ENCODE results near the gene ATF5.
"Not testable (repeated sequence)": the region's sequence is repeated elsewhere in the genome, so short reads cannot be mapped to it uniquely, and the experiment has no call there.

ATF5 gene

GRCh38 chr19:49938662-49939061 lies 9.7 kb downstream of the ATF5 start:
- Mint-ChIP-seq H3K4me3 (no peak overlapping the region), H3K4me1 (ENCODE audit: low read depth) (peaks cover 9% of the 10 kb centered on the region), H3K9me3 (no peaks in the 10 kb centered on the region), H3K27ac (no peak overlapping the region), H3K27me3 (peaks cover 13% of the 10 kb centered on the region), H3K36me3 (ENCODE audit: low read depth) (peaks cover 1% of the 10 kb centered on the region)
- no peak for DNase-seq

DNA sequence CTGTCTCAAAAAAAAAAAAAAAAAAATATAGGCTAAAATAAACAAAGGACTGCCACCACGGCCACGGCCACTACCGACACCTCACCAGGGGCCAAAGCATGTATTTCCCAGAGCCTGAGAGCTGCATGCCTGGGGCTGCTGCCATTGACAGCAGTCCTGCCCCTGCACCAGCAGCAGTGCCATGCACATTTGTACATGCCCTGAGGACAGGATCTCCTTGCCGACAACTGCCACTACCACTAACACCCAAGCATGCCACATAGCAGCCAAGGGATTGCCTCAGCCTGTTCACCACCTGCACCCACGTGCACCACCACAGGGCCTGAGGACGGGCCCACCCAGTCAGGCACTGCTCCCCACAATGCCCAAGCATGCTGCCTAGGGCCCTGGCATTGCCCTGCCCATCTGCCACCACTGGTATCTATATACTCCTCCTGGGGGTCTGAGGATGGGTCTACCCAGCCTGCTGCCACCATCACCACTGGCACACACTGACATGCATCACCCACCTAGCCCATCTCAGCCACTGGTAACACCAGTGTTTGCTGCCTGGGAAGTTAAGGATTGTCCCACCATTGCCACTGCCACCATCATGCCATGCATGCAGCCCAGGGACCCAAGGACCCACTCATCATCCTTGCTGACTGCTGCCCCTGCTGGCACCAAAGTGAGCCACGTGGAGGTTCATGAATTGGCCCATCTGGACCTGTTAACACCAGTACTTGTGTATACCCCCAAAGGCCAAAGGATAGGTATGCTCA lies 10.9 kb downstream of the ATF5 start:
- Mint-ChIP-seq H3K36me3 (ENCODE audit: low read depth) (no peaks in the 10 kb centered on the region), H3K4me3 (no peak overlapping the region), H3K27me3 (peaks cover 20% of the 10 kb centered on the region), H3K4me1 (ENCODE audit: low read depth) (peaks cover 14% of the 10 kb centered on the region), H3K27ac (no peak overlapping the region), H3K9me3 (no peaks in the 10 kb centered on the region)
- no peak for DNase-seq

DNA sequence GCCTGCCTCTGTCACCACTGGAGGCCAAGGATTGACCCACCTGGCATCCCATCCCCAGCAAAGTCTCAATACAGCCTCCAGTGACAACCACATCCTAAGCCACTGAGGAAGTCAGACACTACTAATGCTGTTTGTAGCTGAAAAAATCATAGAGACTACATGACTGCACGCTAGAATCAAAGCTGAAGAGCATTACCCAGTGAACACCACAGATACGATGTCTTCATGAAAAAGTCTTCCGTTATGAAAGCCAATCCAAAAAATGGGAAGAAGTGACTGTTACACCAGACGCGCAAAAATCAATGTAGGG lies 11.4 kb downstream of the ATF5 start:
- no peak overlapping the region for H3K27ac Mint-ChIP-seq
- peaks cover 14% of the 10 kb centered on the region for H3K4me1 Mint-ChIP-seq (ENCODE audit: low read depth)
- H3K9me3 Mint-ChIP-seq = no peaks in the 10 kb centered on the region
- no peaks in the 10 kb centered on the region for H3K36me3 Mint-ChIP-seq (ENCODE audit: low read depth)
- peaks cover 25% of the 10 kb centered on the region for H3K27me3 Mint-ChIP-seq
- H3K4me3 Mint-ChIP-seq = no peak overlapping the region
- DNase-seq = no peak

- not testable (repeated sequence) for H3K27ac Mint-ChIP-seq; H3K9me3 Mint-ChIP-seq; H3K36me3 Mint-ChIP-seq (ENCODE audit: low read depth); H3K4me3 Mint-ChIP-seq; DNase-seq
- Mint-ChIP-seq H3K4me1 (ENCODE audit: low read depth) (peaks cover 12% of the 10 kb centered on the region), H3K27me3 (peaks cover 36% of the 10 kb centered on the region)
Observed at GRCh38 chr19:49944567-49944966, 15.6 kb downstream of the ATF5 start.

- H3K27me3 Mint-ChIP-seq = peaks cover 51% of the 10 kb centered on the region
- H3K27ac Mint-ChIP-seq = no peak overlapping the region
- no peaks in the 10 kb centered on the region for H3K36me3 Mint-ChIP-seq (ENCODE audit: low read depth)
- DNase-seq = no peak
- H3K4me3 Mint-ChIP-seq = no peak overlapping the region
- H3K4me1 Mint-ChIP-seq (ENCODE audit: low read depth) = peaks cover 12% of the 10 kb centered on the region
- no peaks in the 10 kb centered on the region for H3K9me3 Mint-ChIP-seq
Observed at GRCh38 chr19:49946415-49946814, 17.4 kb downstream of the ATF5 start.

DNA sequence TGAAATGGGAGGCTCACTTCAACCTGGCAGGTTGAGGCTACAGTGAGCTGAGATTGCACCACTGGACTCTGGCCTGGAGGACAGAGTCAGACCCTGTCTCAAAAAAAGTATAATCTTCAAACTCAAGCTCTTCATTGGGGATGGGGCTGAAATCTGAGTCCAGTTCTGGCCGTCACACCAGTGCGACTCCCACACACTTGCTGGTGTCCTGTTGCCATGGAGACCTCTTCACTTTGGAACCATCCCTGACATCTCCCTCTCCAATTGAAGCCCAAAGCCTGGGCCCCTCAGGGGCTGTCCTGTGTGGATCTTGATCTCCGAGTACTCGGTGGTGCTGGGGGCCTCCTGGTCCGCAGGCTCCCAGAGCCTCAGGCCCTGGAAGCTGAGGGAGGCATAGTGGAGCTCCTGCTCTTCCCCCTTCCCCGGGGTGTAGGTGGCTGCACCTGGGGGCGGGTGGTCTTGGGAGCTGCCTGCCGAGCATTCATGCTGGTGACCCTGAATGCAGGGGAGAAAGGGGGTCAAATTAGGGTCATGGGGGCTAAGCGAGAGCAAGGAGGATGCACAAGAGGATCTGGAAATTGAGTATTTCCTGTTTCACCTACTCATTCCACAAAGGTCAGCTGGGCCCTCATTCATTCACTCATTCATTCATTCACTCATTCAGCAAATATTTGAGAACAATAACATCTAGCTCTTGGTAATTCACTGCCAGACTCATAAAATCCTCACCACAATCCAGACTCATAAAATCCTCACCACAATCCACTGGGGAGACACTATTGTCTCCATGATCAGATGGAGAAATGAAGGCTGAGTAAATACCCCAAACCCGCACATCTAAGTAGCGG lies 21.0 kb downstream of the ATF5 start:
- Mint-ChIP-seq H3K9me3 (no peaks in the 10 kb centered on the region), H3K27ac (no peak overlapping the region), H3K36me3 (ENCODE audit: low read depth) (no peaks in the 10 kb centered on the region), H3K4me3 (no peak overlapping the region), H3K4me1 (ENCODE audit: low read depth) (no peaks in the 10 kb centered on the region), H3K27me3 (peaks cover 48% of the 10 kb centered on the region)
- no peak for DNase-seq

GRCh38 chr19:49950590-49950948 lies 21.6 kb downstream of the ATF5 start:
- H3K36me3 Mint-ChIP-seq (ENCODE audit: low read depth) = no peaks in the 10 kb centered on the region
- no peaks in the 10 kb centered on the region for H3K4me1 Mint-ChIP-seq (ENCODE audit: low read depth)
- no peak overlapping the region for H3K4me3 Mint-ChIP-seq
- H3K27ac Mint-ChIP-seq = no peak overlapping the region
- no peaks in the 10 kb centered on the region for H3K9me3 Mint-ChIP-seq
- peaks cover 42% of the 10 kb centered on the region for H3K27me3 Mint-ChIP-seq
- no peak for DNase-seq

- peaks cover 39% of the 10 kb centered on the region for H3K27me3 Mint-ChIP-seq
- no peak overlapping the region for H3K4me3 Mint-ChIP-seq
- no peaks in the 10 kb centered on the region for H3K36me3 Mint-ChIP-seq (ENCODE audit: low read depth)
- H3K27ac Mint-ChIP-seq = no peak overlapping the region
- no peak for DNase-seq
- no peaks in the 10 kb centered on the region for H3K9me3 Mint-ChIP-seq
- H3K4me1 Mint-ChIP-seq (ENCODE audit: low read depth) = no peaks in the 10 kb centered on the region
Observed at GRCh38 chr19:49950956-49951526, 22.0 kb downstream of the ATF5 start.

DNA sequence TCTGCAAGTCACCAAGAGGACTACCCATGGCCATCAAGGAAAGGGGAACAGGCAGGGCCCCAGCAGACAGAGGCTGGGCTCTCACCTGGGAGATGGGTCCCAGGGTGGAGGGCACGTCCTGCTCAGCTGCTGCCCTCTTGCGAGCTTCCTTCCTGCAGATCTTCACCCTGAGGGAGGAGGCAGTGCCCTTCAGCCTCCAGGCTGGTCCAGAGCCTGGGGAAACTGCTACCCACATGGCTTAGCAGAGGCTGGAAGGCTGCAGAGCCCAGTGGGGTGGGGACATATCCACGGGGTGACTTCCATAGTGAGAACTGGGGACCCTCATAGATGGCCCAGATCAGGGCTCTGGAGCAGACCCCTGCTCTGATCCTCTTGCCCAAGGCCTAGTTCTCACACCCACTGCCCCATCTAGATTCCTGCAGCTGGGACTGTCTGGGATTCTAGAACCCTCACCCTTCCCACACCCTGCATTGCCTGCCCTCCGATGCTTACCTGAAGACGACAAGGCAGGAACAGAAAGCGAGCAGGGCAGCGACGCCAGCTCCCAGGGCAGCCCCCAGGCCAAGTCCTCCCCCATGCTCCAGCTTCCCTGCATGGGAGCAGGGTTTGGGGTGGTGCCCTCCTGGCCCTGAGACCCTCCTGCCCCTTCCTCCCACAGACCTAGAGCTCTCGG lies 22.9 kb downstream of the ATF5 start:
- no peak overlapping the region for H3K27ac Mint-ChIP-seq
- no peak for DNase-seq
- H3K36me3 Mint-ChIP-seq (ENCODE audit: low read depth) = no peaks in the 10 kb centered on the region
- no peaks in the 10 kb centered on the region for H3K9me3 Mint-ChIP-seq
- H3K4me1 Mint-ChIP-seq (ENCODE audit: low read depth) = no peaks in the 10 kb centered on the region
- peaks cover 33% of the 10 kb centered on the region for H3K27me3 Mint-ChIP-seq
- no peak overlapping the region for H3K4me3 Mint-ChIP-seq

DNA sequence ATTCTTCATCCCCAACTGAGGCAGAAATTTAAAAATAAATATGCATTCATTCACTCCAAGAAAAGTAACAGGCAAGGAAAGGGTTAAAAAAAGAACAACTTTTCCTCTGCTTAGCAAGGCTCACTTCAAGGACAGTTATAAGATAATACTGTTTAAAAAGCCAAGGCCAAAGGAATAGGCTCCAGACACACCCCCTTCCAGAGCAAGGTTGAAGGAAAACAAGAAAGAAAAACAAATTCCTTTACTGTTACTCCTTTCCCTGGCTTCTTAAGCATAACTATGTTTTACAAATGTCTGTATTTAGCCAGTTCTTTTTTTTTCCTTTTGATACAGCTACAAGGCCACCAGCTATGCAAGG lies 23.5 kb downstream of the ATF5 start:
- H3K4me1 Mint-ChIP-seq (ENCODE audit: low read depth) = no peaks in the 10 kb centered on the region
- no peak overlapping the region for H3K4me3 Mint-ChIP-seq
- H3K27ac Mint-ChIP-seq = no peak overlapping the region
- H3K9me3 Mint-ChIP-seq = no peaks in the 10 kb centered on the region
- no peaks in the 10 kb centered on the region for H3K36me3 Mint-ChIP-seq (ENCODE audit: low read depth)
- DNase-seq = no peak
- H3K27me3 Mint-ChIP-seq = peaks cover 33% of the 10 kb centered on the region

GRCh38 chr19:49952906-49953305 lies 23.9 kb downstream of the ATF5 start:
- Mint-ChIP-seq H3K9me3 (no peaks in the 10 kb centered on the region), H3K4me1 (ENCODE audit: low read depth) (no peaks in the 10 kb centered on the region), H3K27ac (no peak overlapping the region), H3K36me3 (ENCODE audit: low read depth) (no peaks in the 10 kb centered on the region), H3K27me3 (peaks cover 33% of the 10 kb centered on the region), H3K4me3 (no peak overlapping the region)
- DNase-seq = no peak

GRCh38 chr19:49953416-49953815 lies 24.4 kb downstream of the ATF5 start:
- Mint-ChIP-seq H3K27ac (no peak overlapping the region), H3K9me3 (no peaks in the 10 kb centered on the region), H3K27me3 (peaks cover 36% of the 10 kb centered on the region), H3K4me1 (ENCODE audit: low read depth) (no peaks in the 10 kb centered on the region), H3K36me3 (ENCODE audit: low read depth) (no peaks in the 10 kb centered on the region), H3K4me3 (no peak overlapping the region)
- no peak for DNase-seq

GRCh38 chr19:49954092-49954829 lies 25.3 kb downstream of the ATF5 start:
- no peaks in the 10 kb centered on the region for H3K9me3 Mint-ChIP-seq
- no peak overlapping the region for H3K4me3 Mint-ChIP-seq
- no peaks in the 10 kb centered on the region for H3K4me1 Mint-ChIP-seq (ENCODE audit: low read depth)
- no peaks in the 10 kb centered on the region for H3K36me3 Mint-ChIP-seq (ENCODE audit: low read depth)
- DNase-seq = no peak
- peaks cover 36% of the 10 kb centered on the region for H3K27me3 Mint-ChIP-seq
- no peak overlapping the region for H3K27ac Mint-ChIP-seq

GRCh38 chr19:49954933-49955332 lies 25.9 kb downstream of the ATF5 start:
- Mint-ChIP-seq H3K9me3 (no peaks in the 10 kb centered on the region), H3K27me3 (peaks cover 33% of the 10 kb centered on the region), H3K4me3 (no peak overlapping the region), H3K36me3 (ENCODE audit: low read depth) (no peaks in the 10 kb centered on the region), H3K27ac (no peak overlapping the region), H3K4me1 (ENCODE audit: low read depth) (no peaks in the 10 kb centered on the region)
- DNase-seq = no peak

All from activated T-cell treated with anti-CD3 and anti-CD28 coated beads, Interleukin-2, amount 50 U/mL, for 24 hours (primary cell).